NCI-H345 treated with DMSO at 0.1 percent for 48 hours (cell line): ENCODE measurements around the gene HAVCR2.

Experiments used
- DNase-seq: peaks from one replicate; lab custom pipeline; 2025; ENCODE audit not compliant: unreplicated experiment; lab: John Stamatoyannopoulos, UW

HAVCR2 gene

DNA sequence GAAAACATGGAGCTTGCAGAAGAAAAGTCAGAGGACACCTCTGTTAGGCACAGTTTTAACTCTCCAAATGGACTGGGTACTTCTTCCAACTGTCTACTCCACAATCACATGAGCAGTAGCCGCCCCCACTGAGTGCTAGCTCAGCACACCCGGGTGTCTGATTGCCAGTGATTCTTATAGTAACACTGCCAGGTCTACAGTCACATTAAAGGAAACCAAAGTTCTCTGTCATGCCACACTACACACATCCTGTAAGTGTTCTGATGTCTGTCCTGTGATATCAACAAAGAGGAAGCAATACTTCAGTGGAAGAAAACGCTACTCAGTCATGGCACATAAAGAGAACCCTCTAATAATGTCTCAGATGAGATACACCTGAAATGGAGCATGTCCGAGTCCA lies at the start of gene HAVCR2:
Gene HAVCR2, minus strand, starts transcription at position 69 of the 400 bp plus-strand sequence. Its CDS starts 61 bp downstream, at position 8.
- DNase-seq, result no peak

DNA sequence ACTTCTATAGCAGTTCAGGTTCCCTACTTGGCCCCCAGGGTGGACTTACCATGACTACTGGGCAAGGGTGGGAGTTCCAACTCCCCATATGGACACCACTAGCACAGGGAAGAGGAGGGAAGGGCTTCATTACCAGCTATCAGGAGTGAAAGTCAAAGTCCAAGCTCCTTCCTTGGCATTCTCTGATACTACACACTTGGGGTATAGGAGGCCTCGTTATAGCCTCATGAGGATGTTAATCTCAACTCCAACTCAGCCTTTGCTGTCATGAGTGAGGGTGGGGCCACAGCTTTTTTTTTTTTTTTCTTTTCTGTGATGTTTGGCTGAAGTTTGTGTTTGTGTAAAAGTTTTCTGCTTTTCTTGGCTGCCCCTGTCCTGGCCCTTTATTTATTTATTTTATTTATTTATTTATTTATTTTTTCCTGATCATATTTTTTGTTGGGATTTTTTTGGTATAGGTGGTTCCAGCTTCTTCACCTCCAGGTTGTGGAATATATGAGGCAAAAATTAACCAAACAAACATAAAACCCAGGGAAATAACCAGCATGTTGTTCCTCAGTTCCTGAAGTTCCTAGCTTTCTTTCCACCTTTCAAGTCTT lies 48.5 kb upstream of the HAVCR2 start:
- DNase-seq, result no peak

DNA sequence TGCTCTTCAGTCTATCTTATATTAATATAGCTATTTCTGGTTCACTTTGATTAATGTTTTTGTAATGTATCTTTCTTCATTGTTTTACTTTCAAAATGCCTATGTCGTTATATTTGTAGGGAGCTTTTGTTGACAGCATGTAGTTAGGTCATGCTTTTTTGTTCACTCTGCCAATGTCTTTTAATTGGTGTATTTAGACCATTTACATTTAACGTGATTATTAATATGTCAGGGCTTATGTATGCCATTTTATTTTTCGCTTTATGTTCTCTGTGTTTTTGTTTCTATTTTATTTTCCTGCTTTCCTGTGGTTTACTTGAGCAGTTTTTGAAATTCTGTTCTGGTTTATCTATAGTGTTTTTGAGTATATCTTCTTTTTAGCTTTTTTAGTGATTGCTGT lies 46.5 kb upstream of the HAVCR2 start:
- no peak for DNase-seq

DNA sequence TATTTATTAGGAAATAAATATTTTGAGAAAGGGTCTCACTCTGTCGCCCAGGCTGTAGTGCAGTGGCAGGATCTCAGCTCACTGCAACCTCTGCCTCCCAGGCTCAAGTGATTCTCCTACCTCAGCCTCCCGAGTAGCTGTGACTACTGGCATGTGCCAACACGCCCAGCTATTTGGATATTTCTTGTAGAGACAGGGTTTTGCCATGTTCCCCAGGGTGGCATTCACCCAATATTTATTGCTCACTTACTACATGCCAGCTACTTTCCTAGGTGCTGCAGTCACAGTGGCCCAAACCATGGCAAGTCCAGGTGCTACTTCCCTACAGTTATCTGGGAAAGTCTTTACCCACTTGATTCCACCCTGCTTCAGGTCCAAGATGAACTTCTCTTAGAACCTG lies 42.2 kb upstream of the HAVCR2 start:
- no peak for DNase-seq

DNA sequence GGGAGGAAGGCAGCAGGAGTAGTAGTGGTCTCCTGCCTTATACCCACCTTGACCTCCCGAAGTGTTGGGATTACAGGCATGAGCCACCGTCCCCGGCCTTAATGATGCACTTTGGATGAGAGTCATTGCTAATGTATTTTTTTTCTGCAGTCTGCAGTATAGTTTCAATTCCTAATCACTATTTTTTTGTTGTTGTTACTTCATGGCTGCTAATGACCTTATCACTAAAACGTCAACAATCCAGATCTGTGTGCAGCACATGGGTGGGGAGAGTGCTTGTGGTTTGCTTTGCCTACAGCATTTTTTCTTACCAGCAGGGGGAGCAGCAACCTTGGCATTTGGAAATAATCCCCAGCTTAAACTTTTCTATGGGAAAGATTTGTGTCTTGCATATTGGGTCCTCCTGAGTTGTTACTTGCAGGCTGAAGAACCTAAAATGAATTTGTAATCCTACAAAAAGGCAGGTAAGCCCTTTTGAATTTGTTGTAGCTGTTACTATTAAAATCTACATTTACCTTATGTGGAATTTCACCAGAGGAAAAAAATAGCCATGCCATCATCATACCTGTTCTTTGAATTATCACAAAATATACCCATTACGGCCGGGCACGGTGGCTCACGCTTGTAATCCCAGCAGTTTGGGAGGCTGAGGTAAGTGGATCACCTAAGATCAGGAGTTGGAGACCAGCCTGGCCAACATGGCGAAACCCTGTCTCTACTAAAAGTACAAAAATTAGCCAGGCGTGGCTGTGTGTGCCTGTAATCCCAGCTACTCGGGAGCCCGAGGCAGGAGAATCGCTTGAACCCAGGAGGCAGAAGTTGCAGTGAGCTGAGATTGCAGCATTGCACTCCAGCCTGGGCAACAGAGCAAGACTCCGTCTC lies 40.1 kb upstream of the HAVCR2 start:
- peak; percentile 38 for DNase-seq

DNA sequence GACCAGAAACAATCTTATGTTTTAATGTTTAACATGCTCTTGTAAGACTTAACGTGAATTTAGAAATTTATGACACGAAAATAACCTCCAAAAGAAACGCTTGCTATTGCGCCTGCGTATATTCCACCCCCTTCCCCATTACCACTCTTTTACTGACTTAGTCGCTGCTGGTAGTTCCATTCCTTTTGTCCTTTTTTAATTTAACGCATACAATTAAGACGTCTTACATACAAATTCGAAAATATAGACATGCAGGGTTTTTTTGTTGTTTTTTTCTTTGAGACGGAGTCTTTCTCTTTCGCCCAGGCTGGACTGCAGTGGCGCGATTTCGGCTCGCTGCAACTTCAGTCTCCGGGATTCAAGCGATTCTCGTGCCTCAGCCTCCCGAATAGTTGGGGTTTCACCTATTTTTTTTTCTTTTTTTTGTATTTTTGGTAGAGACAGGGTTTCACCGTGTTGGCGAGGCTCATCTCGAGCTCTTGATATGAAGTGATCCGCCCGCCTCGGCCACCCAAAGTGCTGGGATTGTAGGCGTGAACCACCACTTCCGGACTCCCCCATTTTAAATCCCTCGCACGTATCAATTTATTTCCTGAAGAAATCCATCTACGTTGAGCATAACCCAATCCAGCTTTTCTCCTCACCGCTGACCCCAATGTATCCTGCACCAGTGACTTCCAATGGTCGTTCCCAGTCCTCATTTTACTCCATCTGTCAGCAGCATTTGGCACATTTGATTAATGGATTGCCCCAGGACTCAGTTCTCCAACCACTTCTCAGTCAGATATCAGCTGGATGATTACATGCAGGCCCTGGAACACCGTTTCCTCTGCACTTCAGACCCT lies 34.5 kb upstream of the HAVCR2 start:
- peak; percentile 46 for DNase-seq

DNA sequence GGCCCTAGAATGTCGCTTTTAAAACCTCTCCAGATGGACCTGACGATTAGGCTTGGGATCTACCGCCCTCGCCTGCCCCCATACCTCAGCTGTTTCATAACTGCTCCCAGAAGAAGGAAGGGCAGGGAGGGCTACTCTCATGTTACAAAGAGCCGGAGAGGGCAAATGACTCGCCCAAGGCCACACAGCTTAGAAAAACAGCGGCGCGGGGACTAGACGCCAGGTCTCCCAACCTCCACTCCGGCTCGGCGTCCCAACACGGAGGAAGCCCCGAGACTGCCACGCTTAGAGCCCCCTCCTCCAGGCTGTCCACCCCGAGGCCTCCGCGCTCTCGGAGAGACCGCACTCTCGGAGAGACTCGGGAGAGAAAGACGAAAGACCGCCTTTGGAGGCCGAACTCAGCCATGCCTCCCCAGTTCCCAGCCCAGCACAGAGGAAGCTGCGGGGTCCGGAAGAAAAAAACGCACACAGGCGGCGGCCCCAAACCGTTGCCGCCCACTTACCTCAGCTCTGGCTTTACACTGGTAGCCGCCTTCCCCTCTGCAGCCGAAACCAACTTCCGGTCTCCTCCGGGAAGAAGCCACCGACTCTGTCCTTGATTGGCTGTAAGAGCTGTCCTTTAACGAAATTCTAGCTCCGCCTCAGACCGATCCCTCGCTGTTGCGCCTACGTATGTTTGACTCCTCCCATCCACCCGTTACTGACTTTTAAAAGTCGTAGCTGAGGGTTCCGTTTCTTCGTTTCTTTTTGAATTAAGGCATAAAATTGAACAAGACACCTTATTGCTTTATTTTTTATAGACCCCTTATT lies 33.7 kb upstream of the HAVCR2 start, which contains the start of gene MED7:
Gene MED7, minus strand, starts transcription at position 549 of the 810 bp plus-strand sequence. CDS start 3,434 bp downstream, outside the sequence.
- DNase-seq, result peak; percentile 98

DNA sequence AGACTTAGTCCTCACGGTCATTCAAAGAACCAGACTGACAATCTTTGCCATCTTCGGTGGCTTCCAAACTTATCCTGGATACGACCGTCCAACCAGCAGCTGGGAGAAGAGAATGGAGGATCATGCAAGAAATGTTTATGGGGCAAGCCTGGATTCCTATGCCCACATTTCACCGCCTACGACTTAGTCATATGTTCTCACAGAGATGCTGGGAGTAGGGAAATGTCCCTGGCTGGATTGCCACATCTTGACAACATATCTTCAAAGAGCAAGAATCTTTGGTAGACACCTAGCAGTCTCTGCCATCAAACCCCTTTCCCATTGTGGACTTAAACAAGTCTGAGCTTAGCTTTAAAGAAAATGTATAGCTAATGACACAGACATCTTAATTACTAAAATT lies 28.8 kb upstream of the HAVCR2 start:
- DNase-seq, result no peak

DNA sequence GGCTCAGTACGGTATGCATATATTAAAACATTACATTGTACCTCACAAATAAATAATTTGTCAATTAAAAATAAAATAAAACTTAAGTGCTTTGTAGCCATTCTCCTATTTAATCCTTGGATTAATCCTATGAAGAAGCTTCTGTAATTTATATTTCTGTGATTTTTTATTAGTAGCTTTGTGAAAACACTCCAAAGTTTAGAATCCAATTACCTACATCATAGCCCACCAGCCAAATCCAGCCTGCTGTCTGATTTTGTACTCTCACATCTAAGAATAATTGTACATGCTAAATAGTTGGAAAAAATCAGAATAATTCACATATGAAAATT lies 23.4 kb upstream of the HAVCR2 start:
- no peak for DNase-seq

DNA sequence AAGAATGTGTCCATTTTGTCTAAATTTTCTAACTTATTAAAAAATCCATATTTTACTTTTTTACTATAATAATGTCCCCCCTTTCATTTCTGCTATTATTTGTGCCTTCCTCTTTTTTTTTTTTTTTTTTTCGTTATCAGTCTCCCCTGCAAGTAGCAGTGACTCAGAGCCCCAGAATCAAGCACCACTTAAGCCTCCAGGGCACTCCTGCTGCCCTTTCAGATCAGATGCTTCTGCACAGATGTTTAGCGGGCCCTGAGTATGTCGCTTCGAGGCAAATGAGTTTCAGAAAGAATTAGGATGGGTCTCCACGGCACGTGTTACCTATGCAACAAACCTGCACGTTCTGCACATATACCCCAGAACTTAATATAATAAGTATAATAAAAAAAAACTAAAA lies 22.1 kb upstream of the HAVCR2 start:
- no peak for DNase-seq

DNA sequence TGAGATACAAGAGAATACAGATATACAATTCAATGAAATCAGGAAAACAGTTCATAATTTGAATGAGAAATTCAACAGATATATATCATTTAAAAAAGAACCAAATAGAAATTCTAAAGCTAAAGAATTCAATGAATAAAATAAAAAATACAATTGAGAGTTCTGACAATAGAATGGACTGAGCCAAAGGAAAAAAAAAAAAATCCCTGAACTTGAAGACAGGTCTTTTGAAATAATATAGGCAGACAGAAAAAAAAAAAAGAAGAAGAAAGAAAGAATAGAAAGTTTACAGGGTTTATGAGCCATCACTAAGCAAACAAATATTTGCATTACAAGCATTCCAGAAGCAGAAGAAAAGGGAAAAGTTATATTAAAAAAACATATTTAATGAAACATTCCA lies 12.9 kb upstream of the HAVCR2 start:
- DNase-seq, result no peak

DNA sequence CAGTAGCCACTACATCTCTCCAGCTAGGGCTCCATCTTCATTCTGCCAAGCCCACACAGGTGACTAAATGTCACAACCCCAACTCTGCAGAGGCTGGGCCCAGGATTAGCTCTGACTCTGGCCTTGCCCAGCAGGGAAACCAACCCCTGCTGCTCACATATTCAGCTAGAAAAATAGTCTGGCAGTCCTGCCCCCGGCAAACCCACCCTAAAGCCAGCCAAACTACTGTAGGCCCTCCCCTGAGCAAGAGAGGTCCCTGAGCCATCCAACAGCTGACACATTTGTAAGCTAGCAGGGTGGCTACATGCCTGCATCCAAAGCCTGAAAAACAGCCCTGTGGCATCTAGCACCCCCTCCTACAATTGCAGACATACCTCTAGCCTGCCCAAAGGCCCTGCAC lies 11.3 kb upstream of the HAVCR2 start:
- no peak for DNase-seq

DNA sequence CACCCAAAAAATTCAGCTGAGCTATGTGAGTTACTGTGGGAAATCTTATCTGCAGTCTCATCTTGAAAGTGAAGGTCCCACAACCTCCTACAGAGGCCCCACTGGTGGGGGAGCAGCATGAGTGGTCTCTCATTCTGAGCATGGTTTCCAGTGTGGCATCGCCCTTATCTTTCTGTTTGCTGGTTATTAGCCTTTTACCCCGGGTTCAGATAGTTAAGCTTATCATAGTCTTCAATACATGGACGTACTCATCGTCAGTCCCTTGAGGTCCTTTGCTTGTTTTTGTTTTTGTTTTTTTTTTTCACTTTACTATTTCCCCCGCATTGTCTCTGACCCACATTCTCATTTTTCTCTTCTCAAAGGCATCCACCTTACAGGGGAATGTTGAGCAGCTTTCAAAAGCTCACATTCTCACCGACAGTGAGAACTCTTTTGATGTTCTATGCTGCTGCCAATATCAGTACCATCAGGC lies 7.7 kb upstream of the HAVCR2 start:
- no peak for DNase-seq

DNA sequence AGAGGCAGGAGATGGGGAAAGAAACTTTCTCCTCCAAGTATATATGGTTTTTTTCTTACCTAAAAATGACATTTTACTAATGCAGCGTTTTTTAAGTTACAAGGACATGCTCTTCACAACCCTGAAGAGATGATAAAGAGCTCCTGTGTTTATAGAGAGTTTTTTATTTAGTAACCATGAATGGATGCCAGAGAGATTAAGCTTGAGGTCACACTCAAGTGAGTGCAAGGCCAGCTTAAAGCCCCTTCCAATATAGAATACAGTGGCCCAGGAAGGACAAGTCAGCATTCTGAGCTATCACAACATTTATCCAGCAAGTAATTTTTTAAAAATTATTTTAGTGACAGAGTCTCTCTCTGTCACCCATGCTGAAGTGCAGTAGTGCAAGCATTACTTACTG lies 6.7 kb upstream of the HAVCR2 start:
- DNase-seq, result no peak

DNA sequence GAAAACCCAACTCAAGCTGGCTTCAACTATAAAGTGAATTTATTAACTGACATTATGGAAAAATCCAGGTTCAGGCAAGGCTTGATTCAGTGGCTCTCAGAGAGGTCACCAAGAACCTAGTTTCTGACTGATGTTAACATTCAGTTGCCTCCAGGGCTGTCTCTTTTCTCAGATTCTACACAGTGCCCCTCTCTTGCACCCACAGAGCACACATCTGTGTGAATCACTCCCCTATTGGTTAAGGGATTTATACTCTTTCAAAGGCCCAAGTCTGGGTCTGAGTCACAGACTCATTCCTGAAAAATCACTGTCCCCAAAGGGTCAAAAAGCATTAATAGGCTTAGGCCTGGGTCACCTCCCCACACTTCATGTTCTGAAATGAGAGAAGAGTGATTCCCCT lies 6.2 kb upstream of the HAVCR2 start:
- DNase-seq, result no peak

DNA sequence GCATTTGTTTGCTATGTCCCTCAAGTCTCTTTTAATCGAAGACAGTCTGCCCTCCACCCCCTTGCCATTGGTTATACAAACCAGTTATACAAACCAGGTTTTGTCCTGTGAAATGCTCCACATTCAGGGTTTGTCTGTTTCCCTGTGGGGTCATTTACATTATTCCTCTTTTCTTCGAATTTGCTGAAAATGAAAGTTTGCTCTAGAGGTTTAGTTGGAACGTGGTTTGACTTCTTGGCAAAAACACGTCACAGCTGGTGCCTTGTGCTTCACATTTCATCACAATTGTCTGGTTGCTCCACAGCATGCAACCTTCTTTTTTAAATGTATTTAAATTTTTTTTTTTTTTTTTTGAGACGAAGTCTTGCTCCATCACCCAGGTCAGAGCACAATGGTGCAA lies 4.2 kb upstream of the HAVCR2 start:
- no peak for DNase-seq

DNA sequence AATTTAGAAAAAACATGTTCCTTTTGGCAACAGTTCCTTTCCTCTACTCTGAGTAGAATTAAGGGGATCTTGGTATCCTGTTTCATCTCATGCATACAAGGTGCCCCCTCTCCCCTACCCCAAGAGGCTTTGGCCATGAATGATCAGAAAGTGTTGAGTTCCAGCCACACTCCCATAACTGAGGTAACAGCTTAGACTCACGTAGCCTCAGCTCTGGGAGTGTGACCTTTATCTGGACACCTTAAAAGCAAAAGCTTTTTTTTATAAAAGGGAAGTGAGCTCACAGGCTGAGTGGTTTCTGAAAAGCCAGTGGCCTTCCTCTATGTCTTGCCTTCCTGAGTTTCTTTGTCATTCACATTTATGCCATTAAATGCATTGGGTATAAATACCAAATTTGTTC lies 900 bp upstream of the HAVCR2 start:
- no peak for DNase-seq

DNA sequence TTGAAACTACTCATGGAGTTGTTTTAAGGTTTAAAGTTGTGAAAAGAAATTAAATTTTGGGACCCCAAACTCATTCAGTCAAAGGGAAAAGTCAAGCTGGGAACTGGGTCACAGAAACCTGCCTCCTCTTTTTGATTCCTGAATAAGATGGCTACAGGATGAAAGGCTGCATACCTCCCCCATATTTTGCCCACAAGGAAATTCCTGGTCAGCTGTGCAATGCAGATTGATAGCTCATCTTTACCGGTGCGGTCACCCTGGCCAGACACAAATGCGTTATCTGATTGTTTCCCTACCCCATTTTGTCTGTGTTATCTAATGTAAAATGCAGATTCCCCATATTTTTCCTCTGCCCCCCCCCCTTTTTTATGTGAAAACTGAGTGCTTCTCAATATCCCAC lies 1.3 kb downstream of the HAVCR2 start:
- no peak for DNase-seq

DNA sequence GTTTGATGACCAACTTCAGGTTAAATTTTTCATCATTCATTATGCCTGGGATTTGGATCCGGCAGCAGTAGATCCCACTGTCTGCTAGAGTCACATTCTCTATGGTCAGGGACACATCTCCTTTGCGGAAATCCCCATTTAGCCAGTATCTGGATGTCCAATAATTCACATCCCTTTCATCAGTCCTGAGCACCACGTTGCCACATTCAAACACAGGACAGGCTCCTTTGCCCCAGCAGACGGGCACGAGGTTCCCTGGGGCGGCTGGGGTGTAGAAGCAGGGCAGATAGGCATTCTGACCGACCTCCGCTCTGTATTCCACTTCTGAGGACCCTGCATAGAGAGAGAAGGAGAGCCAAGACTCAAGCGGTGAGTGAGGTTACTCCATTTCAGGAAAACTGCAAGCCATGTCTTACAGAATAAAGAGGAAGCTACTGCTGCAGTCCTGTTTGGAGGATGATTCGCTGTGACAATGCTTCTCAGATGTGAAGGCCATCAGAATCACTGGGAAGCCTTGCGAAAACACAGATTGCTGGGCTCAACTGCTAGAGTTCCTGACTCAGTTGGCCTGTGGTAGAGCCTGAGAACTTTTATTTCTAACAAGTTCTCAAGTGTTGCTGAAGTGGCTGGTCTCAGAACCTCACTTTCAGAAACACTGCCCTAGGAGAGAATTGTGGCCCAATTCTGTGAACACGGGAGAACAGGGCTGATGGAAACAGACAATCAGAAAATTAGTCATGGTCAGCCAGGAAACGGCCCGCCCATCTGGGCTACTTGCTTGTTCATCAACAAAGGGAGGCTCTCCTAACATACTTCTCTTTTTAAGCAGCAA lies 2.0 kb downstream of the HAVCR2 start:
- DNase-seq, result no peak

DNA sequence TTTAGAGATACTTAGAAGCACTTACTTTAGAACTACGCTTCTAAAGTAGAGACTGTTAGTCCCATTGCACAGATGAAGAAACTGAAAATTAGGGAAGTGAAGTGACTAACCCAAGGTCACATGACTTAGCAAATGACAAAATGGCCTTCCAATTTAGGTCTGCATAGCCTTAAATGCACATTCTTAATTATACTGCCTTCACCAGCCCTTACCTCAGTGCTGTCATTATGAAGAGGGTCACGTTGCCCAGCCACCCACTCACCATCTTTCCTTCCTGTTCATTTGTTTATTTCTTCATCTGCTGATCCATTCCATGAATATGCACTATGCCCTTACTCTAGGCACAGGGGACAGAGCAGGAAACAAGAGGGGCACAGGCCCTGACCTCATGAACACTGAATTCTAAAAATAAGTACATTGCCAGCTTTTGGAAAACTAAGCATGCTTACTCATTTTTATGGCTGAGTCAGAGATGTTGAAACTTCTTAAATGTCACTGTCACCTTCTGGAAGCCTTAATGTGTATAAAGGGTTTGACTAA lies 8.6 kb downstream of the HAVCR2 start:
- no peak for DNase-seq
